ENCODE data around the gene RBMS3. TPM values are rescaled to one million over a fixed set of nuclear protein-coding genes. Genes with fewer than 3 reads are reported as not detected.

Gene RBMS3
- total and polyA plus RNA-seq, 2 of the 8 experiments (the other 6 are each of a cell fraction or from before 2014, with no cell fraction given), result 3.7 to 6.9 TPM

DNA sequence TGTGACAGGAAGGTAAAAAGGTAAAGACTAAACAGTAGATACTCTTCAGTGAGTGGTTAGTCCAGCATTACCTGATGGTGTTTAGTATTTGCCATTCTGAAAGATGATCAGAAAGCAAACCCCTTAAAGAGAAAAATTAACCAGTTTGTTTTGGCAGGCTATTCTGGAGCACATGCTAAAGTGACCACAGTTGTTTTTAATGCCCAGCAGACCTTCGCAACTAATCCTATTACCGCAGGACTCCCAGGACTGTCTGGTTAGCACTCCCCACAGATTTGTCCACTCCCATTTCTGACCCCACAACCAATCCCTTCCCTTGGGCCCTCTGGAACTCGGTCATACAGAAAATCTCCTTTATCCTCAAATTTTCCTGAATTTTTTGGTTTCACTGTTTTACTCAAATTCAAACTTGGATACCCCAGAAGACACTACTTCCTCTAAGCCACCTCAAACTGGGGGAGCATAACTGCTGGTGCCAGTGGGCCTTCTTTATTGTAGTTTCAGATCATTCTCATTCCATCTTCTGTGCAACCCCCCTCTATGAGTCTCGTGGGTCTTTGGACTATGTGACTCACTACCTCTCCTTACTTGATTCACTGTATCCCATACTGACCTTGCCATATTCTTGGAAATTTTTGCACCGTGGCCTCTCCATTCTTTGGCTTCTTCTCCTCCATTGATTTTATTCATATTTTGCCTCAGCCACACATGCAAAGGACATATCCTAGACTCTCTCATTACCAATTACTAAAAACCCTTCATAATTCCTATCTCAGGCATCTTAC, 104.4 kb downstream of the RBMS3 start:
- Histone ChIP-seq H2BK120ac (replicated peaks; ENCODE audit: low read depth, low read length) (no peak overlapping the region), H2AFZ (ENCODE audit: low read length) (no peak overlapping the region), H2BK12ac (ENCODE audit: low read depth, low read length) (no peak overlapping the region), H4K20me1 (replicated peaks in 1 of 2; ENCODE audit: control insufficient read depth in 1 of 2, insufficient read depth in 2 of 2, low read length in 2 of 2) (no peaks in the 10 kb centered on the region), H4K91ac (replicated peaks; ENCODE audit: insufficient read length, low read length) (no peak overlapping the region), H4K5ac (ENCODE audit: insufficient read length, low read depth, low read length) (no peak overlapping the region), H3K4me3 (ENCODE audit: extremely low read depth in 1 of 4, insufficient read depth in 2 of 4, low read depth in 3 of 4, low read length in 4 of 4) (no peak overlapping the region), H3K36me3 (ENCODE audit: control insufficient read depth in 2 of 4, insufficient read depth in 4 of 4, low read length in 3 of 4) (no peaks in the 10 kb centered on the region), H3K14ac (ENCODE audit: insufficient read length) (no peak overlapping the region), H3K4ac (replicated peaks; ENCODE audit: insufficient read length, low read depth, low read length) (no peak overlapping the region), H3K27ac (ENCODE audit: low read depth, low read length) (no peak overlapping the region), H3K18ac (ENCODE audit: extremely low read depth, low read length) (no peak overlapping the region), H3K56ac (replicated peaks; ENCODE audit: insufficient read length, low read depth, low read length) (no peak overlapping the region), H3K4me1 (replicated peaks in 1 of 4; ENCODE audit: control insufficient read depth in 3 of 4, insufficient read depth in 4 of 4, low read length in 3 of 4) (no peaks in the 10 kb centered on the region), H2BK5ac (ENCODE audit: low read depth, low read length) (no peak overlapping the region), H2BK15ac (ENCODE audit: low read length) (no peak overlapping the region), H3K4me2 (ENCODE audit: insufficient read depth in 1 of 2, low read depth in 2 of 2, low read length in 2 of 2) (no peak overlapping the region), H3K23ac (ENCODE audit: insufficient read length) (no peak overlapping the region), H3K79me1 (ENCODE audit: low read depth, low read length) (no peaks in the 10 kb centered on the region), H4K8ac (ENCODE audit: extremely low read depth, insufficient read depth, low read length) (no peak overlapping the region), H2AK5ac (ENCODE audit: low read depth, low read length) (no peak overlapping the region), H3K9ac (replicated peaks in 1 of 4; ENCODE audit: extremely low read depth in 1 of 4, low read depth in 3 of 4, low read length in 3 of 4) (no peak overlapping the region), H2BK20ac (ENCODE audit: low read length) (no peak overlapping the region), H3K27me3 (replicated peaks in 1 of 4; ENCODE audit: control insufficient read depth in 3 of 4, extremely low read depth in 1 of 4, insufficient read depth in 3 of 4, low read length in 3 of 4) (no peaks in the 10 kb centered on the region), H3K23me2 (ENCODE audit: low read depth, low read length) (no peaks in the 10 kb centered on the region), H3K9me3 (ENCODE audit: insufficient read depth in 2 of 2, low read depth in 1 of 2, low read length in 1 of 2) (no peaks in the 10 kb centered on the region; a peak in 1 of 4 replicates), H3K79me2 (ENCODE audit: control insufficient read depth in 1 of 2, insufficient read depth in 2 of 2, low read length in 2 of 2) (no peaks in the 10 kb centered on the region)
- whole genome bisulfite sequencing, 2 experiments (ENCODE audit: extremely low coverage in 1 of 2, insufficient coverage in 1 of 2, insufficient read length in 1 of 2, insufficient replicate concordance in 2 of 2, low coverage in 1 of 2, low lambda C conversion rate in 2 of 2, missing lambda C conversion rate in 1 of 2), result 91% methylated on average over 5 of the region's 5 CpGs; no CpG with 5 or more reads in 1 of the 2 experiments
- ChIA-PET CTCF (ENCODE audit: partially characterized antibody) (no interaction called here), POLR2A (ENCODE audit: partially characterized antibody) (no interaction called here)
- no peak for FAIRE-seq
- DNase-seq (ENCODE audit: low read depth in 1 of 2, low spot score in 2 of 2), result no peak
- TF ChIP-seq HDAC6 (IDR thresholded peaks at IDR 0.05; ENCODE audit: low read depth, low read length), result no peak
- no peak for TF ChIP-seq POLR2AphosphoS5 (IDR thresholded peaks at IDR 0.05; ENCODE audit: low read depth, low read length)
- no peak for TF ChIP-seq SRF (IDR thresholded peaks at IDR 0.05; ENCODE audit: low read depth, low read length)
- TF ChIP-seq NRF1 (IDR thresholded peaks at IDR 0.05; ENCODE audit: low read depth, low read length), result no peak
- TF ChIP-seq TAF7 (optimal IDR thresholded peaks at IDR 0.05; ENCODE audit: borderline replicate concordance, low read depth, low read length), result no peak
